Ectodermal cell (in vitro differentiated cells): ENCODE measurements around the gene ENAH.

Experiments
- H3K27ac ChIP-seq: 2 replicates; pipeline ENCODE4 v1.7.0; 2013; ENCODE audit warnings: mild to moderate bottlenecking, low read depth, low read length; ENCODE audit not compliant: insufficient read depth, poor library complexity, severe bottlenecking
- H3K27me3 ChIP-seq: 2 replicates; pipeline ENCODE4 v1.7.0; 2013; ENCODE audit warnings: mild to moderate bottlenecking, low read length; ENCODE audit not compliant: insufficient read depth, control insufficient read depth, poor library complexity, severe bottlenecking
- H3K36me3 ChIP-seq: one replicate; pipeline ENCODE4 v1.7.0; 2013; ENCODE audit warnings: low read length; ENCODE audit not compliant: control insufficient read depth, insufficient read depth
- H3K4me1 ChIP-seq: one replicate; pipeline ENCODE4 v1.7.0; 2013; ENCODE audit warnings: low read length; ENCODE audit not compliant: control insufficient read depth, insufficient read depth
- H3K4me3 ChIP-seq: 2 replicates; pipeline ENCODE4 v1.7.0; 2013; ENCODE audit warnings: low read depth, low read length, control low read depth; ENCODE audit not compliant: insufficient read depth
- H3K9me3 ChIP-seq: 2 replicates; pipeline ENCODE4 v1.7.0; 2013; ENCODE audit warnings: mild to moderate bottlenecking, low read length, moderate library complexity; ENCODE audit not compliant: control insufficient read depth
- WGBS, 2 experiments: methylation state at CpG; one replicate each; pipeline ENCODE4 v1.1.7; 2013; ENCODE audit warnings: missing lambda C conversion rate in 2 of 2; 5-methylcytosine and 5-hydroxymethylcytosine counted together

The ENAH gene

GRCh38 chr1:225462429-225462713 lies 190.6 kb downstream of the ENAH start:
- H3K36me3 ChIP-seq: no peaks in the 10 kb centered on the region
- no peaks in the 10 kb centered on the region for H3K9me3 ChIP-seq
- peaks cover 29% of the 10 kb centered on the region for H3K4me1 ChIP-seq
- no peak overlapping the region for H3K27ac ChIP-seq
- H3K27me3 ChIP-seq: no peaks in the 10 kb centered on the region
- no peak overlapping the region for H3K4me3 ChIP-seq
- WGBS, 2 experiments: 92 to 94% methylated on average over 5 of the region's 5 CpGs

GRCh38 chr1:225461533-225462428 lies 191.1 kb downstream of the ENAH start:
- Histone ChIP-seq H3K27ac (no peak overlapping the region), H3K4me3 (no peak overlapping the region), H3K9me3 (no peaks in the 10 kb centered on the region), H3K4me1 (peaks cover 29% of the 10 kb centered on the region), H3K36me3 (no peaks in the 10 kb centered on the region), H3K27me3 (no peaks in the 10 kb centered on the region)
- WGBS, 2 experiments: 90 to 91% methylated on average over 19 of the region's 19 CpGs

GRCh38 chr1:225460737-225461532 lies 192.0 kb downstream of the ENAH start:
- Histone ChIP-seq H3K4me1 (peaks cover 29% of the 10 kb centered on the region), H3K9me3 (no peaks in the 10 kb centered on the region), H3K36me3 (no peaks in the 10 kb centered on the region), H3K27me3 (no peaks in the 10 kb centered on the region), H3K27ac (no peak overlapping the region), H3K4me3 (no peak overlapping the region)
- WGBS, 2 experiments: 81 to 82% methylated on average over 8 of the region's 8 CpGs

GRCh38 chr1:225460021-225460736 lies 192.7 kb downstream of the ENAH start:
- Histone ChIP-seq H3K36me3 (no peaks in the 10 kb centered on the region), H3K27ac (no peak overlapping the region), H3K4me3 (no peak overlapping the region), H3K4me1 (peaks cover 27% of the 10 kb centered on the region), H3K27me3 (no peaks in the 10 kb centered on the region), H3K9me3 (no peaks in the 10 kb centered on the region)
- 78 to 82% methylated on average over 18 of the region's 18 CpGs for WGBS, 2 experiments

- Histone ChIP-seq H3K4me1 (peaks cover 13% of the 10 kb centered on the region), H3K27me3 (no peaks in the 10 kb centered on the region), H3K9me3 (no peaks in the 10 kb centered on the region), H3K36me3 (no peaks in the 10 kb centered on the region), H3K4me3 (no peak overlapping the region), H3K27ac (no peak overlapping the region)
- WGBS, 2 experiments: 83 to 90% methylated on average over 2 of the region's 2 CpGs
Observed at GRCh38 chr1:225458222-225458631, 194.7 kb downstream of the ENAH start.

GRCh38 chr1:225454733-225455132 lies 198.2 kb downstream of the ENAH start:
- Histone ChIP-seq H3K4me1 (no peaks in the 10 kb centered on the region), H3K36me3 (no peaks in the 10 kb centered on the region), H3K9me3 (no peaks in the 10 kb centered on the region), H3K27ac (no peak overlapping the region), H3K27me3 (no peaks in the 10 kb centered on the region), H3K4me3 (no peak overlapping the region)
- 72 to 81% methylated on average over 5 of the region's 5 CpGs for WGBS, 2 experiments

- Histone ChIP-seq H3K27me3 (no peaks in the 10 kb centered on the region), H3K4me3 (no peak overlapping the region), H3K9me3 (no peaks in the 10 kb centered on the region), H3K27ac (no peak overlapping the region), H3K36me3 (no peaks in the 10 kb centered on the region), H3K4me1 (no peaks in the 10 kb centered on the region)
- 88 to 92% methylated on average over 5 of the region's 5 CpGs for WGBS, 2 experiments
Observed at GRCh38 chr1:225453797-225454648, 198.9 kb downstream of the ENAH start.

- H3K27me3 ChIP-seq: no peaks in the 10 kb centered on the region
- no peak overlapping the region for H3K4me3 ChIP-seq
- peaks cover 3% of the 10 kb centered on the region for H3K4me1 ChIP-seq
- H3K36me3 ChIP-seq: no peaks in the 10 kb centered on the region
- no peaks in the 10 kb centered on the region for H3K9me3 ChIP-seq
- WGBS, 2 experiments: 93 to 94% methylated on average over 25 of the region's 25 CpGs
- no peak overlapping the region for H3K27ac ChIP-seq
Observed at GRCh38 chr1:225451840-225452515, 200.9 kb downstream of the ENAH start.

- H3K27ac ChIP-seq: no peak overlapping the region
- H3K27me3 ChIP-seq: no peaks in the 10 kb centered on the region
- H3K9me3 ChIP-seq: no peaks in the 10 kb centered on the region
- no peaks in the 10 kb centered on the region for H3K36me3 ChIP-seq
- H3K4me1 ChIP-seq: peaks cover 10% of the 10 kb centered on the region
- no peak overlapping the region for H3K4me3 ChIP-seq
- WGBS, 2 experiments: 89 to 90% methylated on average over 6 of the region's 6 CpGs
Observed at GRCh38 chr1:225451340-225451739, 201.6 kb downstream of the ENAH start.
